Activated T-cell treated with anti-CD3 and anti-CD28 coated beads for 24 hours (primary cell): ENCODE data around the gene ARMC5.
"Not testable (repeated sequence)": the region's sequence is repeated elsewhere in the genome, so short reads cannot be mapped to it uniquely, and the experiment has no call there.

Experiments
- DNase-seq: peaks from one replicate; pipeline ENCODE4 v3.0.0-alpha.2; 2020; ENCODE audit warnings: low read depth

ARMC5 gene, protein sequence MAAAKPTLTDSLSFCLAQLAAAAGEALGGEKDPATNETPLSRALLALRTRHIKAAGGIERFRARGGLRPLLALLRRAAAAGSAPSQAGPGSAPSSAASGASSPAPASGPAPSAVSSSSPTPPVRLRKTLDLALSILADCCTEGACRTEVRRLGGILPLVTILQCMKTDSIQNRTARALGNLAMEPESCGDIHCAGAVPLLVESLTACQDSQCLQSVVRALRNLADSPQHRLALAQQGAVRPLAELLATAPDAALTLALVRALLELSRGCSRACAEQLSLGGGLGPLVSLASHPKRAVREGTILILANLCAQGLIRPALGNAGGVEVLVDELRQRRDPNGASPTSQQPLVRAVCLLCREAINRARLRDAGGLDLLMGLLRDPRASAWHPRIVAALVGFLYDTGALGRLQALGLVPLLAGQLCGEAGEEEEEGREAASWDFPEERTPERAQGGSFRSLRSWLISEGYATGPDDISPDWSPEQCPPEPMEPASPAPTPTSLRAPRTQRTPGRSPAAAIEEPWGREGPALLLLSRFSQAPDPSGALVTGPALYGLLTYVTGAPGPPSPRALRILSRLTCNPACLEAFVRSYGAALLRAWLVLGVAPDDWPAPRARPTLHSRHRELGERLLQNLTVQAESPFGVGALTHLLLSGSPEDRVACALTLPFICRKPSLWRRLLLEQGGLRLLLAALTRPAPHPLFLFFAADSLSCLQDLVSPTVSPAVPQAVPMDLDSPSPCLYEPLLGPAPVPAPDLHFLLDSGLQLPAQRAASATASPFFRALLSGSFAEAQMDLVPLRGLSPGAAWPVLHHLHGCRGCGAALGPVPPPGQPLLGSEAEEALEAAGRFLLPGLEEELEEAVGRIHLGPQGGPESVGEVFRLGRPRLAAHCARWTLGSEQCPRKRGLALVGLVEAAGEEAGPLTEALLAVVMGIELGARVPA

DNA sequence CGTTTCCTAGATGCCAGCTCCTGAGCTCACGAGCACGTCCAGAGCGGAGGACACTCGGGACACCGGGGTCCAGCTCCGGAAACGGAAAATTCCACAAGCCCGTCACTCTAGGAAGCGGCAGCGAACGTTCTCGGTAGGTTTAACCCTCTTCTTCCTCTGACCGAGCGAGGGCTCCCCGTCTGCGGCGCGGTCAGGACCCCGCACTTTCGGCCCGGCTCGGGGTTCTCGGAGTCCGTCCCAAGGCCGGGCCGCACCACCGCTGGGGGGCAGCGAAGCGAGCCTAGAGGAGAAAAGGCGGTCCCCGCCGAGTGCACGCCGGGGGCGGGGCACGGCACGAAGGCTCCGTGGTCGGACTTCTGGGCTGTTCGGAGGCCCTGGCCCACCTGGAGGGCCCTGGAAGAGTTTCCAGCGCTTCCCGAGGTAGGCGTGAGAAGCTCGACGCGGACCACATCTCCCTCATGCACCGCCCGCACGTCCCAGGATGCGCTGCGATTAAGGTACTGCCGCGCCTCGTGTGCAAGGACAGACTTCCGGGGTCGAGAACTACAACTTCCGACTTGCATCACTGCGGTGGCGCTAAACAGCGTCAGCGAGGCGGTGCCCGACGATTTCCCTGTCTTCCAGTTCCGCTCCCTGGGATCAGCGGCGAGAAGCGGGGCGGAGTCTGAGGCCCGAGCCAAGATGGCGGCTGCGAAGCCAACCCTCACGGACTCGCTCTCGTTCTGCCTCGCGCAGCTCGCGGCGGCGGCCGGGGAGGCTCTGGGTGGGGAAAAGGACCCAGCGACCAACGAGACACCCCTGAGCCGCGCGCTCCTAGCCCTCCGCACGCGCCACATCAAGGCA, at the start of gene ARMC5:
TSS of gene ARMC5 (plus strand) at position 658 of the 843 bp plus-strand sequence. CDS start at position 682, 24 bp downstream.
- peak; percentile 94 for DNase-seq

DNA sequence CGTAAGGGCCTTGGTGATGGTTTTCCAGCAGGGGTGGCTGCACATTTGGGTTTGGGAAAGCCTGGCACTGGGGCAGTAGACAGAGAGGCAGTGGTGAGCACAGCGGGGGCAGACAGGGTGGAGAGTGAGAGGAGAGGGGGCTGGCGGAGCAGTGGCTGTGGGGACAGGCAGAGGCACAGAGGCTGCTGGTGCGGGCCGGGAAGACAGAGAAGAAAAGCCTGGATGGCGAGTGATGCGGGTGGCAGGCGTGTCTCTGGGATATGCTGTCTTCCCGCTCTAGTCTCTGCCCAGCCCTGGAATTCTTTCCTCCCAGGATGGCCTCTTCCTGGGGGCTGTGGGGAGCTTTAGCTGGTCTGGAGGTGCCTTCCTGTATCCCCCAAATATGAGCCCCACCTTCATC, 49.2 kb upstream of the ARMC5 start:
- DNase-seq = no peak

DNA sequence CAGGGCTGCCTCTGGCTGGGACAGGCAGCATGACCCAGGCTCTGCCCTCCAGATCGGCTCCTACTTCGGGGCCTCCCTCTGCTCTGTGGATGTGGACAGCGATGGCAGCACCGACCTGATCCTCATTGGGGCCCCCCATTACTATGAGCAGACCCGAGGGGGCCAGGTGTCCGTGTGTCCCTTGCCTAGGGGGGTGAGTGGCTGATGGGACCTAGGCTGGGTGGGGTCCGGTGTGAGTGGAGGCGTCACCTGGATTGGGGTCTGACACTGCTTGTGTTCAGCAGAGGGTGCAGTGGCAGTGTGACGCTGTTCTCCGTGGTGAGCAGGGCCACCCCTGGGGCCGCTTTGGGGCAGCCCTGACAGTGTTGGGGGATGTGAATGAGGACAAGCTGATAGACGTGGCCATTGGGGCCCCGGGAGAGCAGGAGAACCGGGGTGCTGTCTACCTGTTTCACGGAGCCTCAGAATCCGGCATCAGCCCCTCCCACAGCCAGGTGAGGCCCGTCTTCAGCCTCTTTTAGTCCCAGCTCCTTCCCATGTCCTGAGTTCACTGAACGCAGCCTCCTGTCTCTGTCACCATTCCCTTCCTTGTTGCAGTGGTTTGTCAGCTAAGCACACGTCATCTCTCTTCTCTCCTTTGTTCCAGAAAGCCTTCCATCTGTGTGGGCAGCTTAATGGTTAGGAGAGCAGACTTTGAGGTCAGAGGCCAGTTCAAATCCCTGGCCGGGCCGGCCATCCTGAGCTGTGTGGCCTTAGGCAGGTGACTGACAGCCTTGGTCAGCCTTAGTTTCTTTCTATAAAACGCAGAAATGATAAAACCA, 48.1 kb upstream of the ARMC5 start:
- no peak for DNase-seq

DNA sequence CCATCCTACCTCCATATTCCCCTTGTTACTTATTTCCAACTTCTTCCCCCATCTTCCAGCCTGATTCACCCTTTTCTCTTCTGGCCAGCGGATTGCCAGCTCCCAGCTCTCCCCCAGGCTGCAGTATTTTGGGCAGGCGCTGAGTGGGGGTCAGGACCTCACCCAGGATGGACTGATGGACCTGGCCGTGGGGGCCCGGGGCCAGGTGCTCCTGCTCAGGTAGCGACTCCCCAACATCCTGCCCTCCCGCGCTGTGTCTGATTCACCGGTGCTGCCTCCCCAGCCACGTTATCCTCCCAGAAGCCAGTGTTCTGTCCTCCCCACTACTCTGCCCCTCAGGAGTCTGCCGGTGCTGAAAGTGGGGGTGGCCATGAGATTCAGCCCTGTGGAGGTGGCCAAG, 46.6 kb upstream of the ARMC5 start:
- DNase-seq = no peak

DNA sequence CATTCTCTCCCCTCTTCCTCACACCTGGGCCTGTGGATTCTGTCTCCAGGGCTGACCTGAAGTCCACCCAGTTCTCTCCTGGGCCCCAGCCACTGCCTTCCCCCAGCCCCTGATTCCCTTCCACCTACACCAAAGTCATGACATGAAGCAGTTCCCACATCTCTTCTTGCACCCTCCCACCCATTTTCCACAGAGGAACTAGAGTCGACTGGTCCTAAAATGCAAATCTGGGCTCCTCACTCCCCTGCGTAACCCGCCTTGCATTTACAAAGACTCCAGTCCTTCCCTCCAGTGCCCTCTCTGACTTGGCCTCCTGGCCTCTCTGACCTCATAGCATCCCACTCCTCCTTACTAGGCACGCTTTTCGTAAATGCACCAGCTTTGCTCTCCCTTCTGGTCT, 45.9 kb upstream of the ARMC5 start:
- DNase-seq = no peak

DNA sequence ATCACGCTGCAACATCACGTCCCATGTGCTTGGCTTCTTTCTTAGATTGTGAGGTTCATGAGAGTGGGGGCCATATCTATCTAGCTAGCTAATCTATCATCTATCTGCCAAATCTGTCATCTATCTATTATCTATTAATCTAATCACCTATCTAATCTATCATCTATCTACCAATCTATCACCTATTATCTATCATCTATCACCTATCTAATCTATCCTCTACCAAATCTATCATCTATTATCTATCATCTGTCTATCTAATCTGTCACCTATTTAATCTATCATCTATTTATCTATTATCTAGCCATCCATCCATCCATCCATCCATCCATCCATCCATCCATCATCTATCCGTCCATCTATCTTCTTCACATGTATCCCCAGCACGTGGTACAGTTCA, 45.4 kb upstream of the ARMC5 start:
- no peak for DNase-seq

DNA sequence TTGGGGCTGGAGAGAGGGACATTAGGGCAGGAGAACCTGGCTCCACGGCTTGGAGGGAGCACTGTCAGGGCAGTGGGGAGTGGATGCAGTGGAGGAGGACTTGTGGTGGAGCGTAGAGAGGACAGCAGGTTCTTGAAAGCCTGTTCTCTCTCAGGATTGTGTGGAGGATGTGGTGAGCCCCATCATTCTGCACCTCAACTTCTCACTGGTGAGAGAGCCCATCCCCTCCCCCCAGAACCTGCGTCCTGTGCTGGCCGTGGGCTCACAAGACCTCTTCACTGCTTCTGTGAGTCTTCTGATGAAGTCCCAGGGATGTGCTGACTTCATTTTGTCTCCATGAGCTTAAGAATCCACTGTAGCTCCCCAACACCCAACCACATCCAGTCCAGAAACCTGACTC, 44.6 kb upstream of the ARMC5 start:
- DNase-seq = no peak

DNA sequence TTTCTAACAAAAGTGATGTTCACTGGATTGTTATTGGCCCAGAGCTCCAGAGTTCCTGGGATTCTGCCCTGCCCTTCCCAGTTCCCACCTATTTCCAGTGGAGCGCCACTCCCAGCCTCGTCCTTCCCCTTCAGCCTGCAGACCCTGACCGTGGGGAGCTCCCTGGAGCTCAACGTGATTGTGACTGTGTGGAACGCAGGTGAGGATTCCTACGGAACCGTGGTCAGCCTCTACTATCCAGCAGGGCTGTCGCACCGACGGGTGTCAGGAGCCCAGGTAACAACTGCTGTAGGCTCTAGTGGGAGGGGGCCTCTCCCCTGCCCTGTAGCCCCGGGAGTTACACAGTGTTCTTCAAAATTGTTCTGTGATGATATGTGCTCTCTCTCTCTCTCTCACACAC, 42.9 kb upstream of the ARMC5 start:
- no peak for DNase-seq

DNA sequence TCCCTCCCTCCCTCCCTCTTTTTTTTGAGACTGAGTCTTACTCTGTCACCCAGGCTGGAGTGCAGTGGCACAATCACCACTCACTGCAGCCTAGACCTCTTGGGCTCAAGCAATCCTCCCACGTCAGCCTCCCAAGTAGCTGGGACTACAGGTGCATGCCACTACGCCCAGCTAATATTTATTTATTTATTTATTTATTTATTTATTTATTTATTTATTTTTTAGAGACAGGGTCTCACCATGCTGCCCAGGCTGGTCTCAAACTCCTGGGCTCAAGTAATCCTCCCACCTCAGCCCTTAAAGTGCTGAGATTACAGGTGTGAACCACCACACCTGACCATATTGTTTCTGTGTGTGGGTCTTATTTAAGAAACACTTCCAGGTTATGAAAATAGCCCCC, 42.3 kb upstream of the ARMC5 start:
- not testable (repeated sequence) for DNase-seq

DNA sequence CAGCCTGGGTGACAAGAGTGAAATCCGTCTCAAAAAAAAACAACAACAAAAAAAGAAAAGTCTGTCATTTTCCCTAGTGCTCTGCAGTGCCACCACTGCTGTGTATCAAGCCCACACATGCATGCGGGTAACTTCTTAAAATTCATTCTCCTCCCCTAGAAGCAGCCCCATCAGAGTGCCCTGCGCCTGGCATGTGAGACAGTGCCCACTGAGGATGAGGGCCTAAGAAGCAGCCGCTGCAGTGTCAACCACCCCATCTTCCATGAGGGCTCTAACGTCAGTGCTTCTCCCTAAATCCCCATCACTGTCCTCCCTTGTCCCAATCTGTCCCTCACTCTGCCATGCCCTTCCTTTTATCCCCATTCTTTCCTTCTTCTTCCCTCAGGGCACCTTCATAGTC, 41.4 kb upstream of the ARMC5 start:
- DNase-seq = no peak

DNA sequence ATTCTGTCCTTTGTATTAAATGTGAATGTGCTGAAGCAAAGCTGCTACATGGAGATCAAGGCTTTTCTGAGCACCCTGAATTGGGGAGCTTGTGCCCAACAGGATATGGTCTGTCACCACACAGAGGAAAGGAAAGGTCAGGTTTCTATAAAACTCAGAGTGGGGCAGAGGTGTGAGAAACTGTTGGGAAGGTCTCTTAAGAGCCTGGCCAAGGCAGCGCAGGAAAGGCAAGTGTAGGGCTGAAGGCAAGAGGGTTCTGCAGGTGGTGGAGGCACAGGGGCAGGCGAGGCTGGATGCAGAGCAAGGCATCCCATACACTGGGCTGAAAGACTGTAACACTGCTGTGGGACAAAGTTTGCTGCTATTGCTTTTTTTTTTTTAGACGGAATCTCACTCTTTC, 39.3 kb upstream of the ARMC5 start:
- DNase-seq = no peak

DNA sequence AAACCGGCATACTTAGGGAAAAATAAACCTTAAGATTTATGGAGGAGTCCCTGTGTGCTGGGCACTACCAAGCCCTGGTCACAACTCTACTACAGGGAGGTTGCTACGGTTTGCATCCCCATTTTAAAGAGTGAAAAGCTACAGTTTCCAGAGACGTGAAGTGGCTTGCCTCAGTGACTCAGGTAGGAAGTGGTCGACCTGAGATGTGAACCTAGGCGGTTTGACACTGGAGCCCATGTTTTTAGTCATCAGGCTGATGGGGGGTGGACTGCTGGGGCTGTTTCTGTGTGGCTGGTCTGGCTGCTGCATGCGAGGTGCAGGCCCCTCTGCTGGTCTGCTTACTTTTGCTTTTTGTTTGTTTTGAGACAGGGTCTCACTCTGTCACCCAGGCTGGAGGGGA, 37.7 kb upstream of the ARMC5 start:
- peak; percentile 36 for DNase-seq

DNA sequence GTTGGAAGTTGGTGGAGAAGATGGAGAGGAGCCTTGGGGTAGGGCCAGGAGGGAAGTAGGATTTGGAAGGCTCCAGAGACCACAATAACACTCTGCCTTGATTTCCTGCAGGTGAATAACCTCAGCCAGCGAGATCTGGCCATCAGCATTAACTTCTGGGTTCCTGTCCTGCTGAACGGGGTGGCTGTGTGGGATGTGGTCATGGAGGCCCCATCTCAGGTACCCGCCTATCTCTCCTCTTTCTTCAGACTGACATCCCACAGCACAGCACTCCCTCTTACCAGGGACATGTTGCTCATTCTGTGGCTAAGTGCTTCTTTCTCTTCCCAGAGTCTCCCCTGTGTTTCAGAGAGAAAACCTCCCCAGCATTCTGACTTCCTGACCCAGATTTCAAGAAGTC, 36.1 kb upstream of the ARMC5 start:
- no peak for DNase-seq

DNA sequence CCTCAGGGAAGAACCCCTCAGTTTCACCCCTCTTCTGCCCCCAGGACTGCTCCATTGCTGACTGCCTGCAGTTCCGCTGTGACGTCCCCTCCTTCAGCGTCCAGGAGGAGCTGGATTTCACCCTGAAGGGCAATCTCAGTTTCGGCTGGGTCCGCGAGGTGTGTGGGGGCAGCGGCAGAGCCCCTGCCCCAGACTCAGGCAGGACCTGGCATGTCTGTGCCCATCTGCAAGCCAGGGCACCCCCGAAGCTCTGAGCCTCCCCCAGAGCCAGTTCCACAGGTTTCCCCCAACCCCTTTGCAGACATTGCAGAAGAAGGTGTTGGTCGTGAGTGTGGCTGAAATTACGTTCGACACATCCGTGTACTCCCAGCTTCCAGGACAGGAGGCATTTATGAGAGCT, 35.5 kb upstream of the ARMC5 start:
- DNase-seq = no peak

DNA sequence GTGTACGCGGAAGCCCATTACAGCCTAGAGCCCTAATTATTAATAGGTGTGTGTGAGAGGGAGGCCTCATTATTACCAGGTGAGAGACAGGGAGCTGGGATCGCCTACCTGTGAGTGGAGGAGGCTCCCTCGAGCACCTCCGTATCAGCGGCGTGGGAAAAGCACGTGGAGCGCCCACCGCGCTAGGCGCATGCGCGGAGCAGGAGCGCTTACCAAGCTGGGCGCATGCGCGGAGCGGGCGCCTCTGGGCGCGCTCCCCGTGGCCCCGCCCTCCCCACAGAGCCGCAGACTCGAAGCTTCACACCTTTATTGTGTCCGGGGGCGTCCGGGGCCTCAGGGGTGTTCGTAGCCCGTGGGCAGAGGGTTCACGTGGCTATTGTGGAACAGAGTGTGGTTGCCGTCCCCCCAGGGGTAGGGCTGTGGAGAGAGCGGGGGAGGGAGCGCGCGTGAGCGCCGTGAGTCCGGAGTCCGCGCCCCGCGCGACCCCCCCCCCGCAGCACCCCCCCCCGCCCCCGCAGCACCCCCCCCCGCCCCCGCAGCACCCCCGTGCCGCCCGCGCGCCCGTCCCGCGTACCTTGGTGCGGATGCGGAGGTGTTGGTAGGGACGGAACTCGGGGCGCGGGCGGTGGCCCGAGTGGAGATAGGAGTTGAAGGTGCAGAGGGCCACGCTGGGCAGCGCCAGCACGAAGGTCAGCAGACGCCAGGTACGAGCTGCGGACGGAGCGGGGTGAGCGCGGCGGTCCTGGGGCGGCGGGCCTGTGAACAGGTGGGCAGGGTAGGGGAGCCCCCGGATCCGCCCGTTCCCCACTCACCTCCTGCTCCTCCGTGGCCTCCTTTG, 31.6 kb upstream of the ARMC5 start:
- peak; percentile 53 for DNase-seq

DNA sequence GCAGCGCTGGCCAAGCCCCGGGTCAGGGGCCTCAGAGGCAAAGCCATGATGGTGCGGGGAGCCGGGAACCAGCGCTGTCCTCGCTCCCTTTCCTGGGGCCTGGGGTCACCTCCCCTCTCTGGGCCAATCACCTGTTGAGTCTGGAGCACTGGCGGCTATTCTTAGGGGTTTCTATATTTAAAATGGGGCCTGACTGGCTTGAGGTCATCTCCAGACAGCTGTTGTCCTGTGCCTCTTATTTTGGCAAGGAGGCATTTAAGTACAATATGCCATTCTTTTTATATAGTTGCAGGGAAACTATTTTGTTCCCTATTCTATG, 31.1 kb upstream of the ARMC5 start, which contains the start of gene COX6A2:
TSS of gene COX6A2 (minus strand) at position 82 of the 319 bp plus-strand sequence. CDS start at position 47, 35 bp downstream.
- DNase-seq = no peak

DNA sequence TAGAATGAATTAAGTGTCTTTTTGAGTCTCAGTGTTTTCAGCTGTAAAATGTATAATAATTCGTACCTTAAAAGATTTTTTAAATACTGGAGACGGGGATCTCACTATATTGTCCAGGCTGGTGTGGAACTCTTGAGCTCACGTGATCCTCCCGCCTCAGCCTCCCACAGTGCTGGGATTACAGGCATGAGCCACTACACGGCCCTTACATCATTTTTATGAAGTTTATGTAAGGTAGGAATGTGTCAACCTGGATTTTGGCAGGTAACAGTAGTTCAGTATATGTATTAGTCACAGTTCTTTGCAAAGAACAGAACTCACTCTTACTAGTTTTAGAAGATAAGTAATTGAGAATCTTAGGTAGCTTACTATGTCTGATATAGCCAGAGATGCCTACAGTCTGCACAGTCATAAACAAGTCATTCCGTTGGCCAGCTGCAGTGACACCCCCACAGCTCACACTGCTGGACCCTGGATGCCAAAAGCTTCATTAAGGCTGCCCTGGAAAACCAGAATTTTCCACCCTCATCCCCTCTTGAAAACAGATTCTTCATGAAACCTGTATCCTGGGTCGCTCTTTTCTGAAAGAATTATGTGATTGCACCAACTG, 30.6 kb upstream of the ARMC5 start:
- no peak for DNase-seq

DNA sequence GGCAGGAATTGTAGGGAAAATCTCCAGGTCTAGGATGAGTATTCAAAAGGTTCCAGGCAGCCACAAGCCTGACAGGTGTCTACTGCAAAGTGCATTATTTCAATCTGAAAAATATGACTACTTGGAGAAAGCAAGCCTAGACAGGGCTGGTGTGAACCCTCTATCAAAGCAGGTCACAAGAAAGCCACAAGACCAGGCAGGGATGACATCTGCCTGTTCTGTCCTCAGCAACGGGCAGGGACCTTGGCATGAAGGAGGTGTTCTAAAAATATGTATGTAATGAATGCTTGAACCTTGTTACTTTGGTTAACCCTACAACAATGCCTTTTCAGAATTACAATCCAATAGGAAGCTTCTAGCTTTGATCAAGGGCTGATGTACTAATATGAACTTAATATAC, 30.0 kb upstream of the ARMC5 start:
- DNase-seq = no peak

DNA sequence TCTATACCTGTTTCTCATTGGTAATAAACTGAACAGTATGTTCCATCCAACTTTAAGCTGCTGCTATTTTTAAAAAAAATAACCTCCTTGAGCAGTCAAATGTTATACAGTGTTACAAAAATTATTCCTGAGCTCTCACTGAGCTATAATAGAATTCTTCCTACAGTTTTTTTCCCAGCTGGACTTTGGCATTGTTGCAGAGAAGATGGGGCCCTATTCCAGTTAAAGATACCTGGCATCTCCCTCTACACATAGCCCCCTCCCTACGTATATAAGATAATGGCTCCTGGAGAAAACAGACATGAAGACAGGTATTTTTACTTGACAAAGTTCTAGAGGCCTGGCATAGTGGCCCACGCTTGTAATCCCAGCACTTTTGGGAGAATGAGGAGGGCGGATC, 29.5 kb upstream of the ARMC5 start:
- no peak for DNase-seq
